Stimulated activated CD8-positive, alpha-beta memory T cell treated with anti-CD3 and anti-CD28 coated beads, Interleukin-12 subunit alpha, Interleukin-12 subunit beta, amount 100 ng/mL, for 1 hour (primary cell): Measurements from ENCODE around the gene NFIA.

Source experiments
- DNase-seq: peaks from one replicate; pipeline ENCODE4 v3.0.0-alpha.2; 2020; ENCODE audit warnings: low read depth

Gene NFIA

GRCh38 chr1:61130338-61131000, 48.1 kb downstream of the NFIA start:
- no peak for DNase-seq

GRCh38 chr1:61131248-61131647, 48.9 kb downstream of the NFIA start:
- no peak for DNase-seq

- no peak for DNase-seq
These were observed 49.4 kb downstream of the NFIA start for GRCh38 chr1:61131716-61132115.

- no peak for DNase-seq
These were observed 49.8 kb downstream of the NFIA start for GRCh38 chr1:61132176-61132638.

GRCh38 chr1:61132645-61133334, 50.4 kb downstream of the NFIA start:
- DNase-seq, result no peak

- no peak for DNase-seq
These were observed 51.1 kb downstream of the NFIA start for GRCh38 chr1:61133335-61134019.

GRCh38 chr1:61135291-61135690, 52.9 kb downstream of the NFIA start:
- no peak for DNase-seq

GRCh38 chr1:61138305-61138704, 55.9 kb downstream of the NFIA start:
- no peak for DNase-seq

- no peak for DNase-seq
These were observed 56.8 kb downstream of the NFIA start for GRCh38 chr1:61138921-61139774.

- DNase-seq, result no peak
These were observed 57.6 kb downstream of the NFIA start for GRCh38 chr1:61139775-61140549.

- no peak for DNase-seq
These were observed 58.4 kb downstream of the NFIA start for GRCh38 chr1:61140778-61141177.

GRCh38 chr1:61141288-61142042, 59.1 kb downstream of the NFIA start:
- no peak for DNase-seq

- no peak for DNase-seq
These were observed 59.7 kb downstream of the NFIA start for GRCh38 chr1:61142043-61142440.

GRCh38 chr1:61142726-61143500, 60.6 kb downstream of the NFIA start:
- DNase-seq, result no peak

GRCh38 chr1:61143821-61144424, 61.6 kb downstream of the NFIA start:
- DNase-seq, result no peak

- DNase-seq, result no peak
These were observed 66.9 kb downstream of the NFIA start for GRCh38 chr1:61149010-61149860.

GRCh38 chr1:61151565-61151964, 69.2 kb downstream of the NFIA start:
- no peak for DNase-seq

GRCh38 chr1:61152066-61152465, 69.7 kb downstream of the NFIA start:
- DNase-seq, result no peak
